Stimulated activated CD8-positive, alpha-beta memory T cell treated with anti-CD3 and anti-CD28 coated beads, Interleukin-4, amount 100 ng/mL, for 1 hour (primary cell): ENCODE measurements around the gene COPS9.

Experiments used
- DNase-seq, 2 donors: peaks; one replicate each; pipeline ENCODE4 v3.0.0-alpha.2; 2020; ENCODE audit warnings: low read depth in 2 of 2, low spot score in 1 of 2

COPS9 gene

DNA sequence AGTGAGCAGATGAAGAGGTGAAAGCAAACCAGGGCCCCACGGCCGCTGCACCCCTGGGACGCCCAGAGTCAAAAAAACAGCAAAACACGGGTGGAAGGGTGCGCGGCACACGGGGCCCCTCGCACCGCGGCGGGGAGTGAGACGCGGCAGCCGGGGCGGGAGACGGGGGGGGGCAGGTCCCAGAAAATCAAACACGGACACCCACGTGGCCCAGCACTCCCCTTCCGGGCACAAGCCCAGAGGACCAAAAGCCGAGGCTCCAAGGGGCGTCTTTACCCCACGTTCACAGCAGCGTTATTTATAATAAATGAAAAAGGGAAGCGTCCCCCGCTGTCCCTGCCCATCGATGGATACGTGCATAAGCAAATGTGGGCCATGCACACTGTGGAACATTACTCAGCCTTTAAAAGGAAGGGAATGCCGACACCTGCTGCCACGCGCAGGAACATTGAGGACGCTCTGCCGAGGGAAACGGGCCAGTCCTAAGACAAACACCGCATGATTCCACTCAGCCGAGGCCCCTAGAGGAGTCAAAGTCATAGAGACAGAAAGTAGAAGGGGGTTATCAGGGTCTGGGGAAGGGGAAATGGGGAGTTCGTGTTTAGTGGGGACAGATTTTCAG lies 677 bp upstream of the COPS9 start:
- no peak for DNase-seq

DNA sequence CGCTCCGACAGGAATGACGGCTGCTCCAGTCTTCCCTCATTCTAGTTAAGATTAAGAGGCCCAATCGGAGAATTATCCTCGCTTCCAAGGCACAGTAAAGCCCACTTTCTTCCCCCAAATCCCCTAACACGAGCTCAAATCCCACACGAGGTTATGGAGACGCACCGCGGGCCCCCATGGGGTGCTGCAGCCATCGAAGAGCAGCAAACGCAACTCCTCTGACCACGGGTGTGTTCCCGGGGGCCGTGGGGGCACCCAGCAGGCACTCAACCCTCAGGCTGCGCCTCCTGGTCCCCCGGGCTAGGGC lies 446 bp downstream of the COPS9 start:
- DNase-seq = no peak

- no peak for DNase-seq
Observed at GRCh38 chr2:240134956-240135520, 1.1 kb downstream of the COPS9 start.

- DNase-seq = no peak
Observed at GRCh38 chr2:240134466-240134865, 1.6 kb downstream of the COPS9 start.

DNA sequence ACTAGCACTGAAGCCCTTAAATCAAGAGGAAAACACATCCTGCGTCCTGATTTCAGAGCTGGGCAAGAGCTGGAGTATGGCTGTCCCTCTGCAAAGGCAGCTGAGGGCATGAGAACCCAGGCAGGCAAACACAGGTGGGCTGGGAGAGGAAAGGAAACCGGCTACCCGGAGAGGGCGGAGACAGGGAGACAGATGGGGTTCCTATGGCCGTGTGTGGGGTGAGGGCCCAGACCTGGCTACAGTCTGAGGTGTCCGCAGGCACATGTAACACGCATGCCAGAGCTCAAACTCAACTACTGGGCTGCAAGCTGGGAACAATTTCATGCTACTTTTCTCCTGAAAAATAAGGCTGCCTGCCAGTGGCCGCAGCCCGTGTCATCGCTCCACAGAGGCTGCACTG lies 2.7 kb downstream of the COPS9 start:
- DNase-seq = no peak

GRCh38 chr2:240132651-240132980 lies 3.5 kb downstream of the COPS9 start:
- no peak for DNase-seq

GRCh38 chr2:240131941-240132650 lies 4.0 kb downstream of the COPS9 start:
- no peak for DNase-seq

DNA sequence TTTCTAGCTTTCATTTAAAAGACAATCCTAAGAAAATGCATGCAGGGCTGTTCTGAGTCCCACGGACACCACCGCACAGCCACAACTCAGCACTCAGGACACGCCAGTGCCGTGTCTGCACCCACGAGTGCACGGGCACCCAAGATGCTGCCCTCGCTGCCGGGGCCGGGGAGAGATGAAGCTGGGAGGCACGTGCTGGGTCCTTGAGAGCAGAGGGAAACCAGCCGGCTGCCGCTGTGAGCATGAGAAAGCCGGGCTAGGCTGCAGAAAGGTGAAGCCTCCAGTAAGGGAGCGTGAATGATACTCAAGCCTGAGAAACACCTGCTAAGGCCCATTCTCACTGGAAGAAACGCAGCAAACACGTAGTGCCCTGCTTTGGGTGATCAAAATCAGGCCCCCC lies 4.8 kb downstream of the COPS9 start:
- DNase-seq = no peak

DNA sequence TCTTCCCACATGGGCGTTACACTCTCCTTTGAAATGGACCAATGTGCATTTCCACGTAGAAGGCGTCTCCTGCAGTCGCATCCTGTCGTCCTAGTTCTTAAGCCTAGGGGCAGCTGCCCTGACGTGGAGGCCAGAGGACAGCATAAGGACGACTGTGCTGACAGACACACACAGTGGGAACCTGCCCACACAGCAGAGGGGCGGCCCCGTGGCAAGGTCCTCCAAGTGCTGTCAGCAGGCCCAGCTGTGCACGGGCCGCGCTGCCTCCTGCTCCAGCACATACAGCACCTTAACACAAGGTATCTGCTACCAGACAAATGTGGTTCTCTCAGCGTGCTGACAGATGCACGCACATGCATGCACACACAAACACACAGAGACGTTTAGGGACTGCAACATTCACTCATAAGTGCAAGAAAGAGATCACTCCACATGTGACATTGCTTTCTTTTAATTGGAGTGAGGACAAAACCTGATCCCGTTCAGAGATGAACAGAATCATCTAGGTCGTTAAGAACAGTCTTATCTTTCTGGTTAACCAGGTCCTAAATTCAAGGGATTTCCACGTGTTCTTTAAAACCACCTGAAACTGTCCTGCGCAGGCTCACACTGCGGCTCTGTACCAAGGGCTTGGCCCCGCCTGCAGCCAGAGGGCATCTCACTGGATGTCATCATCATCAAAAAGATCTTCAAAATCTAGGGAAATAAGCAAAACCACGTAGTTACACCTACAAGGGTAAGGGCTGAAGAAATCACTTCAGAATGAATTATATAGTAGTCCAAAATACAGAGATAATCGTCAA lies 5.5 kb downstream of the COPS9 start:
- no peak for DNase-seq

- DNase-seq = no peak
Observed at GRCh38 chr2:240129731-240130392, 6.2 kb downstream of the COPS9 start.

DNA sequence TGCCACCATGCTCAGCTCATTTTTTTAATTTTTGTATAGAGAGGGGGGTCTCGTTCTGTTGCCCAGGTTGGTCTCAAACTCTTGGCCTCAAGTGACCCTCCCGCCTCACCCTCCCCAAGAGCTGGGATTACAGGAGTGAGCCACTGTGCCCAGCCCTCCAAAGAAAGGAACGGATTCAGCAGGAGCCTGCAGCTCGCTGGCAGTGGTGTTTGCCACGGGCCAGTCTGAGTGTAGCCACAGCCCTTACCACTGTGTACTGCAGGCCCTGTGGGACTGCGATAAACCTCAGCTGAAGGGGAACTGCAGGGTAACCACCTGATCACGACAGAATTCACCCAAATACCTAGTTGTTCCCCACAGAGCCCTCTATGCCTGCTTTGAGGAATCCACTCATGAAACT lies 6.8 kb downstream of the COPS9 start:
- DNase-seq = no peak

- no peak for DNase-seq
Observed at GRCh38 chr2:240128608-240129145, 7.4 kb downstream of the COPS9 start.

GRCh38 chr2:240127911-240128607 lies 8.0 kb downstream of the COPS9 start:
- DNase-seq = no peak

GRCh38 chr2:240127191-240127750 lies 8.8 kb downstream of the COPS9 start:
- no peak for DNase-seq

GRCh38 chr2:240126731-240127130 lies 9.4 kb downstream of the COPS9 start:
- DNase-seq = no peak

- DNase-seq = no peak
Observed at GRCh38 chr2:240125742-240126141, 10.4 kb downstream of the COPS9 start.

- DNase-seq = no peak
Observed at GRCh38 chr2:240124651-240125030, 11.5 kb downstream of the COPS9 start.

GRCh38 chr2:240123821-240124650 lies 12.1 kb downstream of the COPS9 start:
- no peak for DNase-seq

DNA sequence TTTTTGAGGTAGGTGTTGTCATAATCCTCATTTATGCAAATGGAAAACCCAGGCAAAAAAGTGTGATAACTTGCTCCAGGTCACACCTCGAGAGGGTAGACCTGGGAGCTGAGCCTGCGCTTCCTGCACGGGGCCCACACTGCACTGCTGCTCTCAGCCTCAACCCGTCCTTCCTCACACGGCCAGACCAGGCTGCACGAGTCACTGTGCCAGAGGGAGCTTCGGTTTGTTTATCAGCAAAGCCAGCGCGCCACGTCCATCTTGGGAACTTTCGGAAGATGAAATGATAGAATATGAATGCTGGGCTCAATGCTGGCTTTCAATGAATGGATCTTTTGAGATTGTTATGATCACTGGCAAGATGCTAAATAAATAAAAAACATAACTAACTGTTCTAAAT lies 14.4 kb downstream of the COPS9 start:
- DNase-seq = no peak

DNA sequence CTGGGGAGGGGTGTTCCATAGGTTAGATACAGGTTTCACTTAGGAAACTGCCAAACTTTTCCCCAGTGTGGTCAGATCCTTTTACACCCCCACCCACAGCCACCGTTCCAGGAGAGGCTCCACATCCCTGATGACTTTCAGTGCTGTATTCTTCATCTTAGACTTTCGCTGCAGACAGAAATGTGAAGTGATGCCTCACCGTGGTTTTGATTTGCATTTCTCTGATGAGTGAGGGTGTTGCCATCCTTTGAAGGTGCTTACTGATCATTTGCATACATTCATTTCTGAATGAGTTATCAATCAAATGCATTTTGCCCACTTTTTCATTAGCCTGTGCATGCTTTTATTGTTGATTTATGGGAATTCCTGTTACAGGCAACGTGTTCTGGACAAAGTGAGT lies 14.9 kb downstream of the COPS9 start:
- no peak for DNase-seq
